ENCODE measurements around the gene CDC42BPB. TPM values are rescaled to one million over a fixed set of nuclear protein-coding genes. Genes with fewer than 3 reads are reported as not detected.

CDC42BPB gene
- total RNA-seq, 1 donor from 2014 or later: 147 TPM

DNA sequence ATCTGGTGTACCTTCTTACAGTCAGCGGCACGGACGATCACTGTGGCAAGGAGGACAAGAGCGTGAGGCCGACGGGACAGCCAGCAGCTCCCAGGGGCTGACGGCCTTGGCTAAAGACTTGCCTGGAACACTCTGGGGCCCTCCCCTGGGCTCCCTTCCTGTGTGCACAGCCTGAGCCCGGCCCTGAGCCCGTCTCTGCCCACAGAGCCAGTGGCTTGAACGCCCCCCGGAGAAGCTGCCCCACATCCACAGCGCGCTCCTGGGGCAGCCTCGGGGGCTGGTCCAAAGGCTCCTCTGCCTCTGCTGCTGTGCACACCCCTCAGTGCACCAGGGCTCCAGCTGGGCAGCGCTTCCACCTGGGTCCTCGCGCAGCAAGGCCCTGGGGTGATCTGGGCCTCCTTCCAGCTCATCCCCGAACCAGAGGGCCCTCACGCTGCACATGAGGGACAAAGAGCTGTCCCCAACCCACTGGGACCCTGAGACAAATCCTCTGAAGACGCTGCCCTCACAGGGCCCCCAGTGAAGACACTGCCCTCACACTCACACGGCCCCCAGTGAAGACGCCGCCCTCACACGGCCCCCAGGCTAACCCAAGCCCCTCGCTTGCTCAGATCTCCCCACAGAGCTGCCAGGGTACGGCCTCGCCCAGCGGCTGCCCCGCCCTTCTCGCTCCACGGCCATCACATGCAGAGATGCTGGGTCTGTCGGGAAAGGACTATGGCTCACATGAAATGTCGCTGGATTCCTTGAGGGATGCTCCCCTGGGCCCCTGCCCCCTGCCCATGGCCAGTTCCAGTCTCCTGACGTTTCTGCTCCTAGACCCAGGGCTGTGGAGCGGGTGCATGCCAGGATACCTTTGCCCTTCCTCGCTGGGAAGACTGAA, 112.7 kb downstream of the CDC42BPB start:
- no peaks in the 10 kb centered on the region for H3K27me3 ChIP-seq (ENCODE audit: control insufficient read depth, insufficient read depth, low read length)
- peaks cover 3% of the 10 kb centered on the region for H3K36me3 ChIP-seq (ENCODE audit: control insufficient read depth, insufficient read depth, low read length)

DNA sequence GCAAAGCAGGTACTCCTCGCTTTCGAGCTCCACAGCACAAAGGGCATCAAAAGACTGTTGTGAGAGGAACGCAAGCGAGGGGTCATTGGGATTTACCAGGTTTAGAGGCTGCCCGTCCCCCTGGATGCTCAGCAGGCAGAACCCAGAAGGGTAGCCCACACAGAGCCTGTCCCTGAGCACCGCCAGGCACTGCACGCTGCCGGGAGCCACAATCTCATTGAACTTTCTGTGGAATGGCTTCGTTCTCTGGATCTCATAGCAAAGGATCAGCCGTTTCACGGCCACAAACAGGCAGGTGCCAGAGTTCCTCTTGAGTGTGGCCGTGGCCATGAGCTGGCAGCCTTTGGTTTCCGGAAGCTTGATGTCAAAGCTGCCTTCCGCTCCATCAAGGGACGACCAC, 113.4 kb downstream of the CDC42BPB start:
- TF ChIP-seq, protein P1, sequence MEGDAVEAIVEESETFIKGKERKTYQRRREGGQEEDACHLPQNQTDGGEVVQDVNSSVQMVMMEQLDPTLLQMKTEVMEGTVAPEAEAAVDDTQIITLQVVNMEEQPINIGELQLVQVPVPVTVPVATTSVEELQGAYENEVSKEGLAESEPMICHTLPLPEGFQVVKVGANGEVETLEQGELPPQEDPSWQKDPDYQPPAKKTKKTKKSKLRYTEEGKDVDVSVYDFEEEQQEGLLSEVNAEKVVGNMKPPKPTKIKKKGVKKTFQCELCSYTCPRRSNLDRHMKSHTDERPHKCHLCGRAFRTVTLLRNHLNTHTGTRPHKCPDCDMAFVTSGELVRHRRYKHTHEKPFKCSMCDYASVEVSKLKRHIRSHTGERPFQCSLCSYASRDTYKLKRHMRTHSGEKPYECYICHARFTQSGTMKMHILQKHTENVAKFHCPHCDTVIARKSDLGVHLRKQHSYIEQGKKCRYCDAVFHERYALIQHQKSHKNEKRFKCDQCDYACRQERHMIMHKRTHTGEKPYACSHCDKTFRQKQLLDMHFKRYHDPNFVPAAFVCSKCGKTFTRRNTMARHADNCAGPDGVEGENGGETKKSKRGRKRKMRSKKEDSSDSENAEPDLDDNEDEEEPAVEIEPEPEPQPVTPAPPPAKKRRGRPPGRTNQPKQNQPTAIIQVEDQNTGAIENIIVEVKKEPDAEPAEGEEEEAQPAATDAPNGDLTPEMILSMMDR (IDR thresholded peaks at IDR 0.05; ENCODE audit: insufficient read depth, low read length, poor library complexity, severe bottlenecking): no peak
- Histone ChIP-seq H3K4me3 (ENCODE audit: low read depth, low read length) (no peak overlapping the region), H3K27me3 (ENCODE audit: control insufficient read depth, insufficient read depth, low read length) (no peaks in the 10 kb centered on the region), H3K36me3 (ENCODE audit: control insufficient read depth, insufficient read depth, low read length) (peaks cover 3% of the 10 kb centered on the region)
- no peak for DNase-seq (ENCODE audit: low read depth)

More for the DNA sequence above, 112.7 kb downstream of the CDC42BPB start:
- no peak for DNase-seq (ENCODE audit: low read depth)
- no peak overlapping the region for H3K4me3 ChIP-seq (ENCODE audit: low read depth, low read length)
- TF ChIP-seq, protein P1 (IDR thresholded peaks at IDR 0.05; ENCODE audit: insufficient read depth, low read length, poor library complexity, severe bottlenecking): no peak

DNA sequence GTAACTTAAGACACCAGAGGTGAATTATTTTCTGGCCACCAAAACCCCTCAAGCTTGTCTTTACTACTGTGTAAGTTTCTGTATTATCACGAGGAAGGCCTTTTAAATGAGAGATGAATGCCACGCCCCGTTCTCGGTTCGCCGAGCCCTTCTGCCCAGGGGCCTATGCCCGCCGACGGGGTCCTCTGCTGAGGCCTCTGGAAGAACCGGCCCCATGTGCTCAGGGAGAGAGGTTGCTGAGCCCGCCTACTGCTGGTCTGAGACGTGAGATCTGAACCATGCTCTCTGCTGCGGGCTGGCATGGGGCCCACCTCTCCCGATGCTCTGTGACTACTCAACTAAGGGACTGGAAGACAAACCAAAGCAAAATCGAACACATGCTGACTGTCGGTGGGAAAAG, 113.9 kb downstream of the CDC42BPB start:
- peaks cover 3% of the 10 kb centered on the region for H3K36me3 ChIP-seq (ENCODE audit: control insufficient read depth, insufficient read depth, low read length)

DNA sequence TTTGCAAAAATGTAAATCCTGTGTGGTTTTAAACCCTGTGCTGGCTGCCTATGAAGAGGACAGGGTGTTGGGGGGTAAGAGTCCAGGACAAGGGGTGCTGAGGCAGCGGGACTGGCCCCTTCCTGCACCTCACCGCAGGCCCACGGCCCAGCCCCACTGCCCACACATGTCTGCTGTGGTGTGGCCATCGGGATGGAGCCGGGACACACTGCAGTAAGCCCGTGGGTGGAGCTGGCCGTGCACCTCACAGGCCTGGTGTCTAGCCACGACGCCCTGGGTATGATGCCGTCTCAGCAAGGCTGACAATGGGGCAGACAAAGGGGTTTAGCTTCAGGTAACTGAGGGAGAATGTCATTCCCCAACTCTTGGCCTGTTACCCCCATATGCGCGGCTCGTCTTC, 115.3 kb downstream of the CDC42BPB start:
- peaks cover 6% of the 10 kb centered on the region for H3K36me3 ChIP-seq (ENCODE audit: control insufficient read depth, insufficient read depth, low read length)
- H3K4me3 ChIP-seq (ENCODE audit: low read depth, low read length): no peak overlapping the region
- H3K27me3 ChIP-seq (ENCODE audit: control insufficient read depth, insufficient read depth, low read length): no peaks in the 10 kb centered on the region
- no peak for DNase-seq (ENCODE audit: low read depth)
- TF ChIP-seq, protein P1 (IDR thresholded peaks at IDR 0.05; ENCODE audit: insufficient read depth, low read length, poor library complexity, severe bottlenecking): no peak

More for the DNA sequence above, 113.9 kb downstream of the CDC42BPB start:
- H3K4me3 ChIP-seq (ENCODE audit: low read depth, low read length): no peak overlapping the region
- H3K27me3 ChIP-seq (ENCODE audit: control insufficient read depth, insufficient read depth, low read length): no peaks in the 10 kb centered on the region
- no peak for DNase-seq (ENCODE audit: low read depth)
- TF ChIP-seq, protein P1 (IDR thresholded peaks at IDR 0.05; ENCODE audit: insufficient read depth, low read length, poor library complexity, severe bottlenecking): no peak

DNA sequence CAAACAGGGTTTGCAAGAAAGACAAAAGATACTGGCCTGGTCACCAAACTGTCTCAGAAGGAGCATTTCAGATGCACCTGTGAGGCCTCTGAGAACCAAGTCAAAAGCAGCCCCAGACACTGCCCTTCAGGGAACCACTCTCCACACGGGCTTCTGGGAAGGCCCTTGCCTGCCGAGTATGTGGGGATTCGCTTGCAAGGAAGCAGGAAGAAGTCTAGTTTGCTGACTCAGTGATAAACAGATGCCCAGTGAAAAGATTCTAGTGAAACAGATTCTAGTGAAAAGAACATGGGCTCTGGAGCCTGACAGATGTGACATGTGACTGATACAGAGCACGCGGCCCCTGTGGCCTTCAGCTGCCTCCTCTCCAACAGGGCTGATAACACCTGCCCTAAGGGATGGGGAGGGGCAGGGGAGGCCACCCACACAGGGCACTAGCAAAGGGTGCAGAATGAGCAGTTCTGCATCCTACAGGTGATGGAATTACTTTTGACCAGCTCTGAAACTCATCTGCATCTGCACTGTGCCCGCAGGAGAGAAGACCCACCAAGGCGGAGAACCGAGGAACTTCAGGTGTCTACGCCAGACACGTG, 115.8 kb downstream of the CDC42BPB start:
- TF ChIP-seq, protein P1 (IDR thresholded peaks at IDR 0.05; ENCODE audit: insufficient read depth, low read length, poor library complexity, severe bottlenecking): no peak
- DNase-seq (ENCODE audit: low read depth): no peak
- H3K4me3 ChIP-seq (ENCODE audit: low read depth, low read length): no peak overlapping the region
- H3K36me3 ChIP-seq (ENCODE audit: control insufficient read depth, insufficient read depth, low read length): peaks cover 8% of the 10 kb centered on the region
- H3K27me3 ChIP-seq (ENCODE audit: control insufficient read depth, insufficient read depth, low read length): no peaks in the 10 kb centered on the region
